Breast epithelium (tissue), 4 donors: ENCODE data around the gene CLEC2B. TPM values are rescaled to one million over a fixed set of nuclear protein-coding genes. Genes with fewer than 3 reads are reported as not detected.

ENCODE experiments used
- DNase-seq, 2 donors: peaks; one replicate each; pipeline ENCODE4 v3.0.0-alpha.2; 2019; ENCODE audit warnings: low spot score in 2 of 2
- H3K27ac ChIP-seq, 2 donors: fragments of 200-600 bp; sonication (generic) in 1 of 2; one replicate each; pipeline ENCODE4 v1.5.1; 2016 to 2019; ENCODE audit warnings: mild to moderate bottlenecking in 1 of 2
- H3K27me3 ChIP-seq, 2 donors: fragments of 200-600 bp; sonication (generic) in 1 of 2; one replicate each; pipeline versions ENCODE4 v1.5.1 to v1.6.0; 2017 to 2019; ENCODE audit warnings: control low read depth in 1 of 2, mild to moderate bottlenecking in 1 of 2
- H3K36me3 ChIP-seq: fragments of 200-600 bp; one replicate; pipeline ENCODE4 v1.5.1; 2019
- H3K4me1 ChIP-seq, 2 donors: fragments of 200-600 bp; sonication (generic); one replicate each; pipeline ENCODE4 v1.5.1; 2016 to 2019; ENCODE audit warnings: control low read depth in 1 of 2
- H3K4me3 ChIP-seq, 3 donors: fragments of 200-600 bp; sonication (generic); 1 replicate in 2 of 3; 2 replicates in 1 of 3; pipeline ENCODE4 v1.5.1; 2016 to 2019; ENCODE audit warnings: mild to moderate bottlenecking in 3 of 3, moderate library complexity in 2 of 3
- H3K9me3 ChIP-seq, 2 donors: fragments of 200-600 bp; sonication (generic) in 1 of 2; one replicate each; pipeline ENCODE4 v1.5.1; 2016 to 2019; ENCODE audit warnings: control low read depth in 1 of 2
- CTCF ChIP-seq, 3 donors: fragments of 450-650 bp; IDR thresholded peaks; one replicate each; pipeline ENCODE4 v1.5.1; 2016 to 2017; ENCODE audit warnings: antibody characterized with exemption in 3 of 3, mild to moderate bottlenecking in 3 of 3, moderate library complexity in 3 of 3
- POLR2A ChIP-seq: fragments of 450-650 bp; IDR thresholded peaks from one replicate; pipeline ENCODE4 v1.6.1; 2016; ENCODE audit warnings: antibody characterized with exemption, mild to moderate bottlenecking, moderate library complexity
- POLR2AphosphoS5 ChIP-seq, 3 donors: sonication (generic); formaldehyde crosslinking; IDR thresholded peaks; one replicate each; pipeline ENCODE4 v1.6.1; 2017; ENCODE audit warnings: antibody characterized with exemption in 3 of 3
- intact Hi-C: fragments of 100-400 bp; cut with DNase I; formaldehyde crosslinking; loops from one replicate; pipeline ENCODE4 v1.15.1; 2023; ENCODE audit warnings: low total_unique reads
- total RNA-seq, 3 donors: library from RNA; depleted of rRNA; stranded (reverse); fragments of >200 nt; gene quantifications; one replicate each; pipeline ENCODE4 v1.1.0, GENCODE V29; 2016

Gene CLEC2B
- total RNA-seq, 3 donors from 2014 or later: 18.4 to 36.1 (median 29.3) TPM

- Histone ChIP-seq H3K4me3 (no peak overlapping the region), H3K36me3 (no peaks in the 10 kb centered on the region), H3K9me3 (peaks cover 7 to 17% of the 10 kb centered on the region in 2 donors), H3K4me1 (no peaks in the 10 kb centered on the region), H3K27me3 (no peaks in the 10 kb centered on the region), H3K27ac (no peak overlapping the region)
- TF ChIP-seq POLR2AphosphoS5 (IDR thresholded peaks at IDR 0.05) (no peak), CTCF (IDR thresholded peaks at IDR 0.05) (no peak), POLR2A (no peak)
- intact Hi-C loops: no loop called here
- no peak for DNase-seq
Measured at GRCh38 chr12:9848899-9849298, 20.3 kb downstream of the CLEC2B start.

- Histone ChIP-seq H3K4me3 (no peak overlapping the region), H3K9me3 (peaks cover 7 to 8% of the 10 kb centered on the region in 2 donors), H3K27ac (no peak overlapping the region), H3K4me1 (no peaks in the 10 kb centered on the region), H3K27me3 (no peaks in the 10 kb centered on the region), H3K36me3 (no peaks in the 10 kb centered on the region)
- no peak for TF ChIP-seq CTCF (IDR thresholded peaks at IDR 0.05)
- no peak for TF ChIP-seq POLR2AphosphoS5 (IDR thresholded peaks at IDR 0.05)
- TF ChIP-seq POLR2A: no peak
- intact Hi-C loops: no loop called here
- DNase-seq: no peak
Measured at GRCh38 chr12:9843407-9843806, 25.7 kb downstream of the CLEC2B start.

GRCh38 chr12:9831720-9832119 is 37.4 kb downstream of the CLEC2B start:
- Histone ChIP-seq H3K4me1 (no peaks in the 10 kb centered on the region), H3K27me3 (no peaks in the 10 kb centered on the region), H3K27ac (no peak overlapping the region), H3K36me3 (no peaks in the 10 kb centered on the region), H3K4me3 (no peak overlapping the region), H3K9me3 (no peaks in the 10 kb centered on the region)
- no peak for DNase-seq
- TF ChIP-seq CTCF (IDR thresholded peaks at IDR 0.05): no peak
- no peak for TF ChIP-seq POLR2A
- TF ChIP-seq POLR2AphosphoS5 (IDR thresholded peaks at IDR 0.05): no peak
- intact Hi-C loops: no loop called here

GRCh38 chr12:9829982-9830381 is 39.2 kb downstream of the CLEC2B start:
- no peak overlapping the region for H3K27ac ChIP-seq
- no peak overlapping the region for H3K4me3 ChIP-seq
- no peaks in the 10 kb centered on the region for H3K27me3 ChIP-seq
- DNase-seq: no peak
- H3K9me3 ChIP-seq: no peaks in the 10 kb centered on the region
- no peaks in the 10 kb centered on the region for H3K36me3 ChIP-seq
- TF ChIP-seq CTCF (IDR thresholded peaks at IDR 0.05): no peak
- no peak for TF ChIP-seq POLR2AphosphoS5 (IDR thresholded peaks at IDR 0.05)
- TF ChIP-seq POLR2A: no peak
- intact Hi-C loops: no loop called here
- no peaks in the 10 kb centered on the region for H3K4me1 ChIP-seq

GRCh38 chr12:9829483-9829882 is 39.7 kb downstream of the CLEC2B start:
- Histone ChIP-seq H3K4me1 (no peaks in the 10 kb centered on the region), H3K4me3 (no peak overlapping the region), H3K27ac (no peak overlapping the region), H3K27me3 (no peaks in the 10 kb centered on the region), H3K9me3 (no peaks in the 10 kb centered on the region), H3K36me3 (no peaks in the 10 kb centered on the region)
- intact Hi-C loops: no loop called here
- DNase-seq: no peak
- no peak for TF ChIP-seq POLR2AphosphoS5 (IDR thresholded peaks at IDR 0.05)
- no peak for TF ChIP-seq CTCF (IDR thresholded peaks at IDR 0.05)
- TF ChIP-seq POLR2A: no peak
